H1 (cell line): ENCODE measurements around the gene COL25A1. TPM values are rescaled to one million over a fixed set of nuclear protein-coding genes. Genes with fewer than 3 reads are reported as not detected.

Source experiments
- CHD7 ChIP-seq: fragments of 300-600 bp; sonication (generic); IDR thresholded peaks from 2 replicates; pipeline ENCODE4 v1.7.1; 2012; ENCODE audit warnings: low read length, moderate library complexity, mild to moderate bottlenecking, inconsistent platforms; ENCODE audit not compliant: insufficient replicate concordance
- EP300 ChIP-seq, 2 experiments: IDR thresholded peaks; 1 replicate in 1 of 2; 2 replicates in 1 of 2; pipeline ENCODE4 v1.6.1; 2011 to 2012; ENCODE audit warnings: low read depth in 2 of 2, low read length in 2 of 2, mild to moderate bottlenecking in 2 of 2, borderline replicate concordance in 1 of 2, inconsistent platforms in 1 of 2, moderate library complexity in 1 of 2
- TBP ChIP-seq: IDR thresholded peaks from 2 replicates; pipeline ENCODE4 v1.6.1; 2011; ENCODE audit warnings: low read depth, low read length, improper control_type of control experiment
- polyA plus RNA-seq, 7 experiments: library from polyadenylated mRNA; depleted of rRNA in 3 of 7; stranded (reverse) in 5 of 7; unstranded in 2 of 7; fragments of >200 nt in 5 of 7; fragments of 200-250 nt in 2 of 7; gene quantifications; 1 replicate in 5 of 7; 2 replicates in 1 of 7; 4 replicates in 1 of 7; pipeline versions ENCODE4 v1.2.1 to v1.2.3, GENCODE V29; 2011 to 2013; ENCODE audit warnings: missing spikeins in 2 of 7, mixed read lengths in 2 of 7
- total RNA-seq: library from RNA; stranded (reverse); fragmentation: NEBNext Ultra II Directional; extraction: Animal tissue kit (Norgen Biotek cat#: 25700); gene quantifications from 2 replicates; pipeline ENCODE4 v1.2.1, GENCODE V29; 2021

The COL25A1 gene
- total and polyA plus RNA-seq, 2 of the 8 experiments (the other 6 are each of a cell fraction or from before 2014, with no cell fraction given), result 1.1 to 8.3 TPM

- no peak for TF ChIP-seq CHD7
- TF ChIP-seq TBP, result no peak
- TF ChIP-seq EP300 (IDR thresholded peaks at IDR 0.05; ENCODE audit: borderline replicate concordance in 1 of 2, low read depth in 2 of 2, low read length in 2 of 2), result no peak
Measured at GRCh38 chr4:109041463-109042360, 260.7 kb downstream of the COL25A1 start (continued).
